Activated T-helper 2 cell treated with anti-CD3 and anti-CD28 coated beads, Interferon-gamma antibody, Interleukin-2, Interleukin-4, amounts not matched to agents 10 μg/mL and 5 μg/mL and 100 μg/mL, durations not matched to agents 14 hours and 24 hours and 36 hours (primary cell): ENCODE data around the gene MRGPRE. TPM values are rescaled to one million over a fixed set of nuclear protein-coding genes. Genes with fewer than 3 reads are reported as not detected.

Experiments used
- DNase-seq: peaks from one replicate; pipeline ENCODE4 v3.0.0; 2021; ENCODE audit warnings: low spot score
- H3K27ac Mint-ChIP-seq: one replicate; pipeline ENCODE4 v1.8.0; 2021; ENCODE audit warnings: mixed read lengths
- H3K27me3 Mint-ChIP-seq: one replicate; pipeline ENCODE4 v1.8.0; 2021; ENCODE audit warnings: low read depth, mixed read lengths
- H3K36me3 Mint-ChIP-seq: one replicate; pipeline ENCODE4 v1.8.0; 2021; ENCODE audit warnings: low read depth, mixed read lengths
- H3K4me1 Mint-ChIP-seq: one replicate; pipeline ENCODE4 v1.8.0; 2021; ENCODE audit warnings: low read depth, mixed read lengths
- H3K4me3 Mint-ChIP-seq: one replicate; pipeline ENCODE4 v1.8.0; 2021; ENCODE audit warnings: low read depth, mild to moderate bottlenecking, moderate library complexity, mixed read lengths
- H3K9me3 Mint-ChIP-seq: one replicate; pipeline ENCODE4 v1.8.0; 2021; ENCODE audit warnings: mixed read lengths
- intact Hi-C: fragments of 100-400 bp; cut with micrococcal nuclease; formaldehyde crosslinking; loops from one replicate; pipeline ENCODE4 v1.15.1; 2023
- total RNA-seq: library from RNA; stranded (reverse); gene quantifications from 2 replicates; pipeline ENCODE4 v1.2.3, GENCODE V29; 2022

The MRGPRE gene
- total RNA-seq, 1 donor from 2014 or later, result not detected

- peaks cover 9% of the 10 kb centered on the region for H3K27me3 Mint-ChIP-seq
- no peak for DNase-seq
- no peak overlapping the region for H3K27ac Mint-ChIP-seq
- H3K4me1 Mint-ChIP-seq, result peaks cover 4% of the 10 kb centered on the region
- H3K4me3 Mint-ChIP-seq, result no peak overlapping the region
- no peaks in the 10 kb centered on the region for H3K36me3 Mint-ChIP-seq
- intact Hi-C loops, result loop anchor here (5.0 to 10.0 kb wide), 2 partner anchors 101 to 178 kb away; no protein-coding TSS in a partner anchor
- H3K9me3 Mint-ChIP-seq, result no peaks in the 10 kb centered on the region
These were observed 16.7 kb downstream of the MRGPRE start for GRCh38 chr11:3215346-3216026.

GRCh38 chr11:3214420-3214699 lies 17.9 kb downstream of the MRGPRE start:
- no peak overlapping the region for H3K4me3 Mint-ChIP-seq
- no peaks in the 10 kb centered on the region for H3K9me3 Mint-ChIP-seq
- peaks cover 9% of the 10 kb centered on the region for H3K27me3 Mint-ChIP-seq
- H3K4me1 Mint-ChIP-seq, result peaks cover 4% of the 10 kb centered on the region
- no peaks in the 10 kb centered on the region for H3K36me3 Mint-ChIP-seq
- intact Hi-C loops, result loop anchor here (10.0 kb wide), 1 partner anchor 100 kb away; no protein-coding TSS in a partner anchor
- no peak overlapping the region for H3K27ac Mint-ChIP-seq
- no peak for DNase-seq

- H3K9me3 Mint-ChIP-seq, result no peaks in the 10 kb centered on the region
- peaks cover 9% of the 10 kb centered on the region for H3K27me3 Mint-ChIP-seq
- no peak overlapping the region for H3K27ac Mint-ChIP-seq
- H3K4me3 Mint-ChIP-seq, result no peak overlapping the region
- intact Hi-C loops, result loop anchor here (10.0 kb wide), 1 partner anchor 99 kb away; no protein-coding TSS in a partner anchor
- H3K4me1 Mint-ChIP-seq, result peaks cover 4% of the 10 kb centered on the region
- no peak for DNase-seq
- H3K36me3 Mint-ChIP-seq, result no peaks in the 10 kb centered on the region
These were observed 18.4 kb downstream of the MRGPRE start for GRCh38 chr11:3213659-3214419.

- no peaks in the 10 kb centered on the region for H3K4me1 Mint-ChIP-seq
- no peaks in the 10 kb centered on the region for H3K9me3 Mint-ChIP-seq
- intact Hi-C loops, result no loop called here
These were observed 23.9 kb downstream of the MRGPRE start for GRCh38 chr11:3208272-3208671.

GRCh38 chr11:3207526-3208189 lies 24.6 kb downstream of the MRGPRE start:
- no peak overlapping the region for H3K4me3 Mint-ChIP-seq
- H3K27ac Mint-ChIP-seq, result no peak overlapping the region
- H3K4me1 Mint-ChIP-seq, result no peaks in the 10 kb centered on the region
- intact Hi-C loops, result no loop called here
- no peak for DNase-seq
- no peaks in the 10 kb centered on the region for H3K36me3 Mint-ChIP-seq
- H3K27me3 Mint-ChIP-seq, result peaks cover 12% of the 10 kb centered on the region
- H3K9me3 Mint-ChIP-seq, result no peaks in the 10 kb centered on the region

More at GRCh38 chr11:3208272-3208671, 23.9 kb downstream of the MRGPRE start:
- Mint-ChIP-seq H3K36me3 (no peaks in the 10 kb centered on the region), H3K27me3 (peaks cover 10% of the 10 kb centered on the region), H3K27ac (no peak overlapping the region), H3K4me3 (no peak overlapping the region)
- DNase-seq, result no peak

GRCh38 chr11:3206922-3207204 lies 25.4 kb downstream of the MRGPRE start:
- H3K9me3 Mint-ChIP-seq, result no peaks in the 10 kb centered on the region
- no peak overlapping the region for H3K4me3 Mint-ChIP-seq
- intact Hi-C loops, result no loop called here
- H3K27me3 Mint-ChIP-seq, result peaks cover 13% of the 10 kb centered on the region
- no peak overlapping the region for H3K27ac Mint-ChIP-seq
- DNase-seq, result no peak
- H3K4me1 Mint-ChIP-seq, result no peaks in the 10 kb centered on the region
- no peaks in the 10 kb centered on the region for H3K36me3 Mint-ChIP-seq

DNA sequence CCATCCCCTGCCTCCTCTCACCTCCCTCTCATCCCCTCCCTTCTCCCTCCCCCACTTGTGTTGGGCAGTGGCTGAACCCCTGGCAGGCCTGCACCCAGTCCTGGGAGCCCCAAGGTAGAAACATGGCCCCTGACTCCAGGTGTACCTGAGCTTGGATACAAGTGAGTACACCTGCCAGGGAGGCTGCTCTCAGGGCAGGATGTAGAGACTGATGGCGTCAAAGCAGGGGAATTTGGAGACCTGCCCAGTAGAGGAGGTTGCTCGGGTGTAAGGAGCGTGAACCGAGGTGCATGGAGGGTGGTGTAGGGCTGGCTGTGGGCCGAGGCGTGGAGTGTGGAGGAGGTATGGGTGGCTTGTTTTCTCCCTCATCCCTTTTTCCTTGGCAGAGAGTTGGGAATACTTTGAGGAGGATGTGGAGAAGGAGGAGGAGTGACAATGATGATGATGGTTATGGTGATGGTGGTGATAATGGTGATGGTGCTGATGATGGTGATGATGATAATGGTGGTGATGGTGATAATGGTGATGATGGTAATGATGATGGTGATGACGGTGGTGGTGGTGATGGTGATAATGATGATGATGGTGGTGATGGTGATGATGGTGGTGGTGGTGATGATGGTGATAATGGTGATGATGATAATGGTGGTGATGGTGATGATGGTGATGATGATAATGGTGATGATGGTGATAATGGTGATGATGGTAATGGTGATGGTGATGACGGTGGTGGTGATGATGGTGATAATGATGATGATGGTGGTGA lies 25.9 kb downstream of the MRGPRE start:
- Mint-ChIP-seq H3K27ac (no peak overlapping the region), H3K4me3 (no peak overlapping the region), H3K36me3 (no peaks in the 10 kb centered on the region), H3K27me3 (peaks cover 8% of the 10 kb centered on the region), H3K4me1 (no peaks in the 10 kb centered on the region), H3K9me3 (no peaks in the 10 kb centered on the region)
- DNase-seq, result no peak
- intact Hi-C loops, result no loop called here

DNA sequence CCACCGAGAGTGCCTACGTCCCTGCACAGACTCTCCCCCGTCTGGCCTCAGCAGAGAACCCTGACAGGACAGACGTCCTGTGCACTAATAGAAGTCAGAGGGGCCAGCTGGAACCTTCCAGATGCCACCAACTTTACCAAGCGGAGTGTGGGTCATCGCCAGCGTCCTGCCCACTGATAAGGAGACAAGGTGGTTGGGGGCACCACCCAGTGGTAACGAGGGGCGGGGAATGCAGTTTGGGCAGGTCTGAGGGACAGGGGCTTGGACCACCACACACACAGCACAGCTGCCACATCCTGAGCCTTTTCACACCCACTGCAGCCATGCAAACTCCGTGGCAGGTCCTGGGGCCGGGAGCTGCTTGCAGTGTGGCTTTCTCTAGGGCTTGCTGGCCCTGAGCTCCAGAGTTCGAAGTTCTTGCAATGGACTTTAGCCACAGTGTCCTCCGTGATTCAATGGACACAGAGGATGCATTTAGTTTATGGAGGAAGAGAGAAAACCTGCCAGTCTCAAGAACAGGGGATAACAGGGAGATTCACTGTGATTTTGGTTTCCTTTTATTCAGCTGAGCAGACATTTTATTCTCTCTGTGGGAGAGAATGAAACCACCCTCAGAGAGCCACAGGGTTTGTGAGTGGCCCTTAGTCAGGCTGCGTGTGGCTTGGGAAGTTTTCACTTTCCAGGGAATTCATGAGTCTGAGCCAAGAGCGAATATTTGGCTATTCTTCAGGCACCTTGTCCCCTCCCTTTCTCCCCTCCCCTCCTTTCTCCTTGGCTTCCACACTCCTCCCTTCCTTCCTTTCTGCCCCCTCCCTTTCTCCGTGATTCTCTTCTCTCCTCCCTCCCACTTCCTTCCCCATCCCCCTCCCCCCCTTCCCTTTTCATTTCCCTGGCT lies 26.7 kb downstream of the MRGPRE start:
- H3K36me3 Mint-ChIP-seq, result no peaks in the 10 kb centered on the region

GRCh38 chr11:3204141-3205015 lies 27.8 kb downstream of the MRGPRE start:
- Mint-ChIP-seq H3K27me3 (peaks cover 7% of the 10 kb centered on the region), H3K4me3 (no peak overlapping the region), H3K36me3 (no peaks in the 10 kb centered on the region), H3K4me1 (no peaks in the 10 kb centered on the region), H3K9me3 (no peaks in the 10 kb centered on the region), H3K27ac (no peak overlapping the region)
- intact Hi-C loops, result no loop called here
- DNase-seq, result no peak

More for the DNA sequence above, 26.7 kb downstream of the MRGPRE start:
- Mint-ChIP-seq H3K27me3 (peaks cover 7% of the 10 kb centered on the region), H3K9me3 (no peaks in the 10 kb centered on the region), H3K27ac (no peak overlapping the region), H3K4me3 (no peak overlapping the region), H3K4me1 (no peaks in the 10 kb centered on the region)
- DNase-seq, result no peak
- intact Hi-C loops, result no loop called here

GRCh38 chr11:3203221-3204043 lies 28.8 kb downstream of the MRGPRE start:
- DNase-seq, result no peak
- intact Hi-C loops, result no loop called here
- H3K36me3 Mint-ChIP-seq, result no peaks in the 10 kb centered on the region
- H3K4me3 Mint-ChIP-seq, result no peak overlapping the region
- no peaks in the 10 kb centered on the region for H3K9me3 Mint-ChIP-seq
- no peaks in the 10 kb centered on the region for H3K4me1 Mint-ChIP-seq
- peaks cover 7% of the 10 kb centered on the region for H3K27me3 Mint-ChIP-seq
- no peak overlapping the region for H3K27ac Mint-ChIP-seq

GRCh38 chr11:3202759-3203158 lies 29.5 kb downstream of the MRGPRE start:
- H3K27ac Mint-ChIP-seq, result no peak overlapping the region
- no peaks in the 10 kb centered on the region for H3K9me3 Mint-ChIP-seq
- H3K4me1 Mint-ChIP-seq, result no peaks in the 10 kb centered on the region
- no peaks in the 10 kb centered on the region for H3K36me3 Mint-ChIP-seq
- intact Hi-C loops, result no loop called here
- no peak for DNase-seq
- H3K27me3 Mint-ChIP-seq, result peaks cover 7% of the 10 kb centered on the region
- no peak overlapping the region for H3K4me3 Mint-ChIP-seq
